Panc1 (cell line): ENCODE measurements around the gene FXYD3. TPM values are rescaled to one million over a fixed set of nuclear protein-coding genes. Genes with fewer than 3 reads are reported as not detected.

Experiments used
- ATAC-seq: fragments of 200-7000 bp; cut with Tn5 transposase; 2 replicates; pipeline ENCODE4 v1.9.1; 2020; ENCODE audit warnings: mild to moderate bottlenecking, moderate library complexity
- Bru-seq: library from RNA; stranded (reverse); fragments of 400-500 nt; gene quantifications from one replicate; lab custom pipeline; 2021; lab: Mats Ljungman, UMichigan
- BruChase-seq, 2 experiments: library from RNA; stranded (reverse); fragments of 400-500 nt; gene quantifications; one replicate each; lab custom pipeline; 2021; lab: Mats Ljungman, UMichigan
- BruUV-seq: library from RNA; stranded (reverse); fragments of 400-500 nt; replicated peaks from 2 replicates; lab custom pipeline; 2021; lab: Mats Ljungman, UMichigan
- CTCF ChIA-PET: fragments of 300-600 bp; sonication (Branson Sonifier 250); formaldehyde crosslinking; loops from one replicate; lab custom pipeline; 2022; ENCODE audit warnings: antibody characterized with exemption; lab: Charles Lee
- POLR2A ChIA-PET: fragments of 300-600 bp; sonication (Branson Sonifier 250); formaldehyde crosslinking; loops from one replicate; lab custom pipeline; 2022; ENCODE audit warnings: antibody characterized with exemption; lab: Charles Lee
- DNase-seq: peaks from one replicate; pipeline ENCODE4 v3.0.0-alpha.2; 2010; ENCODE audit warnings: low read depth, low spot score
- H3K27ac ChIP-seq: 2 replicates; pipeline ENCODE4 v1.5.1; 2011; ENCODE audit warnings: mild to moderate bottlenecking, low read length, inconsistent platforms
- H3K27me3 ChIP-seq: fragments of 200-500 bp; sonication (Bioruptor generic); 2 replicates; pipeline ENCODE4 v1.6.0; 2014; ENCODE audit warnings: low read length, inconsistent platforms; ENCODE audit not compliant: control insufficient read depth, insufficient read depth
- H3K36me3 ChIP-seq: fragments of 200-500 bp; sonication (Bioruptor generic); 2 replicates; pipeline ENCODE4 v1.5.1; 2014; ENCODE audit warnings: inconsistent platforms, mild to moderate bottlenecking, low read length, moderate library complexity; ENCODE audit not compliant: control insufficient read depth, insufficient read depth
- H3K4me1 ChIP-seq: 2 replicates; pipeline ENCODE4 v1.5.1; 2011; ENCODE audit warnings: inconsistent platforms, mild to moderate bottlenecking, low read length, moderate library complexity; ENCODE audit not compliant: control insufficient read depth, insufficient read depth
- H3K4me3 ChIP-seq, 2 experiments: 2 replicates each; pipeline ENCODE4 v1.5.1; 2011 to 2012; ENCODE audit warnings: low read depth in 2 of 2, low read length in 2 of 2, mild to moderate bottlenecking in 2 of 2, inconsistent platforms in 1 of 2, moderate library complexity in 1 of 2
- H3K9me3 ChIP-seq: fragments of 200-500 bp; sonication (Bioruptor generic); 2 replicates; pipeline ENCODE4 v1.5.1; 2014; ENCODE audit warnings: low read depth, mild to moderate bottlenecking, inconsistent platforms, low read length, moderate library complexity; ENCODE audit not compliant: control insufficient read depth, insufficient read depth
- CTCF ChIP-seq: fragments of 450-650 bp; IDR thresholded peaks from 2 replicates; pipeline ENCODE4 v1.5.1; 2017; ENCODE audit warnings: mild to moderate bottlenecking
- POLR2AphosphoS5 ChIP-seq: IDR thresholded peaks from 2 replicates; pipeline ENCODE4 v1.6.1; 2012; ENCODE audit warnings: mild to moderate bottlenecking, low read depth, low read length, moderate library complexity
- SIN3A ChIP-seq: IDR thresholded peaks from 2 replicates; pipeline ENCODE4 v1.6.1; 2012; ENCODE audit warnings: low read depth, mild to moderate bottlenecking, low read length, moderate library complexity, borderline replicate concordance; ENCODE audit not compliant: insufficient read depth
- TCF7L2 ChIP-seq: IDR thresholded peaks from 2 replicates; pipeline ENCODE4 v1.6.1; 2011; ENCODE audit warnings: mild to moderate bottlenecking, low read depth, low read length, inconsistent platforms
- in situ Hi-C: cut with HindIII; loops from 2 replicates; pipeline ENCODE4 v1.10.0; 2016; ENCODE audit warnings: low sequenced_read_pairs, low pct_unique_long_range_greater_than_20kb
- intact Hi-C: fragments of 100-400 bp; cut with micrococcal nuclease; formaldehyde crosslinking; loops from one replicate; pipeline ENCODE4 v1.10.0; 2022; ENCODE audit not compliant: unreplicated experiment
- long read RNA-seq: library from polyadenylated mRNA; unstranded; transcript quantifications from one replicate; pipeline ENCODE4 v2.0.0, GENCODE V29; 2021; ENCODE audit not compliant: unreplicated experiment
- polyA plus RNA-seq: library from polyadenylated mRNA; unstranded; fragments of >200 nt; gene quantifications from one replicate; pipeline ENCODE4 v1.2.1, GENCODE V29; 2012; ENCODE audit warnings: missing spikeins; ENCODE audit not compliant: insufficient read length
- total RNA-seq: library from RNA; stranded (reverse); gene quantifications from one replicate; pipeline ENCODE4 v1.2.1, GENCODE V29; 2021; ENCODE audit not compliant: unreplicated experiment
- TF ChIP-seq, protein P1 (sequence below), 2 experiments: IDR thresholded peaks; 2 replicates each; pipeline ENCODE4 v1.6.1; 2011 to 2012; ENCODE audit warnings: low read depth in 2 of 2, control low read depth in 1 of 2, low read length in 1 of 2, mild to moderate bottlenecking in 1 of 2, moderate library complexity in 1 of 2; ENCODE audit not compliant: insufficient read depth in 1 of 2

The FXYD3 gene, protein sequence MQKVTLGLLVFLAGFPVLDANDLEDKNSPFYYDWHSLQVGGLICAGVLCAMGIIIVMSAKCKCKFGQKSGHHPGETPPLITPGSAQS
- total RNA-seq (not detected), Bru-seq, nascent RNA (percentile 6 among the genes with signal in this experiment), BruChase-seq, experiment 1, labeled RNA remaining after a 2-hour chase (percentile 10 among the genes with signal in this experiment), BruChase-seq, experiment 2, labeled RNA remaining after a 6-hour chase (not detected)
- polyA plus RNA-seq: not detected
- long read RNA-seq: 0 reads

DNA sequence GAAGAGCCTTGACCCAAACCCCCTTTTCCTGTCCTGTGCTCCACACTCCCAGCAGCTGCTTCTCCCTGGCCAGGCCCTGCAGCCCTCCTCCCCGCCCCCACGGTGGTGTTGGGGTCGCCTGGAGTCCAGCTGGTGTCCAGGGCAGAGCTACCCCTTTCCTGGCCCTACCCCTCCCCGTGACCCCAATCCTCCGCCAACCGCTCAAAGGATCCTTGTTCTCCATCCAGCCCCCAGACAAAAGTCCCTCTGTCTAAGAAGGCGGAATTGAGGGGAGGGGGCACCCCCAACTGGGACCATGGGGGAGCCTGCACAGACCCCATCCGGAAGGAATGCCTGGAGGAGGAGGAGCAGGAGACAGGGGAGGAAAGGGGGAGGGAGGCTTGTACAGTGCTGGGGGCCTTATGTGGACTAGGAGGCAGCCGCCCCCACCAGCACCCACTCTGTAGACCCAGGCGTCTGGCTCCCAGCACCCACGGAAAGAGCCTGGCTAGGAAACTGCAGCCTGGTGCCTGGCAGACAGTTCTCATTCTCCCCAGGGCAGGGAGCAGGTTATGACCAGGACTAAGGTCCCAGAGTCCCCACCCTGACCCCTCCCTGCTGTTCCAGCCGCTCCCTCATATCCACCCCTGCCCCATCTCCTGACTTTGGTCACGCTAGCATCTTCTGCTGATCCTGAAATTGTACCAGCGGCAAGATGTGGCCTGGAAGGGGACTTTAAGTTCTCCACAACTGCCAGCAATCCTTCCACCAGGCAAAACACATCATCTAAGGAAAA lies at the start of gene FXYD3:
TSS of gene FXYD3 (plus strand) at position 647 of the 775 bp plus-strand sequence. CDS start 3,554 bp downstream, outside the sequence.
- ChIA-PET CTCF (interaction anchor here (0.6 to 1.3 kb wide), 4 partner anchors 20 to 326 kb away, joined by 3 to 6 read pairs (median 4); partner anchors contain the start of gene LGI4), POLR2A (no interaction called here)
- H3K4me1 ChIP-seq: no peaks in the 10 kb centered on the region

GRCh38 chr19:35066121-35066520 lies 49.5 kb upstream of the FXYD3 start:
- in situ Hi-C loops: no loop called here
- H3K9me3 ChIP-seq: peaks cover 4% of the 10 kb centered on the region; the same call in 1 of the 2 replicates
- no peaks in the 10 kb centered on the region for H3K4me1 ChIP-seq
- no TSS peak for BruUV-seq
- intact Hi-C loops: loop anchor here (5.0 kb wide), 1 partner anchor 71 kb away; the partner anchor contains the start of genes FXYD1 and LGI4
- ATAC-seq (no peak), DNase-seq (no peak)
- no peak overlapping the region for H3K27ac ChIP-seq
- ChIA-PET POLR2A (no interaction called here), CTCF (interaction anchor here (0.5 to 1.6 kb wide), 3 partner anchors 7 to 388 kb away, joined by 5 to 6 read pairs (median 5); no protein-coding TSS in a partner anchor)
- H3K27me3 ChIP-seq: no peaks in the 10 kb centered on the region
- TF ChIP-seq TCF7L2 (no peak), SIN3A (no peak), CTCF (no peak), POLR2AphosphoS5 (no peak)
- TF ChIP-seq, protein P1, sequence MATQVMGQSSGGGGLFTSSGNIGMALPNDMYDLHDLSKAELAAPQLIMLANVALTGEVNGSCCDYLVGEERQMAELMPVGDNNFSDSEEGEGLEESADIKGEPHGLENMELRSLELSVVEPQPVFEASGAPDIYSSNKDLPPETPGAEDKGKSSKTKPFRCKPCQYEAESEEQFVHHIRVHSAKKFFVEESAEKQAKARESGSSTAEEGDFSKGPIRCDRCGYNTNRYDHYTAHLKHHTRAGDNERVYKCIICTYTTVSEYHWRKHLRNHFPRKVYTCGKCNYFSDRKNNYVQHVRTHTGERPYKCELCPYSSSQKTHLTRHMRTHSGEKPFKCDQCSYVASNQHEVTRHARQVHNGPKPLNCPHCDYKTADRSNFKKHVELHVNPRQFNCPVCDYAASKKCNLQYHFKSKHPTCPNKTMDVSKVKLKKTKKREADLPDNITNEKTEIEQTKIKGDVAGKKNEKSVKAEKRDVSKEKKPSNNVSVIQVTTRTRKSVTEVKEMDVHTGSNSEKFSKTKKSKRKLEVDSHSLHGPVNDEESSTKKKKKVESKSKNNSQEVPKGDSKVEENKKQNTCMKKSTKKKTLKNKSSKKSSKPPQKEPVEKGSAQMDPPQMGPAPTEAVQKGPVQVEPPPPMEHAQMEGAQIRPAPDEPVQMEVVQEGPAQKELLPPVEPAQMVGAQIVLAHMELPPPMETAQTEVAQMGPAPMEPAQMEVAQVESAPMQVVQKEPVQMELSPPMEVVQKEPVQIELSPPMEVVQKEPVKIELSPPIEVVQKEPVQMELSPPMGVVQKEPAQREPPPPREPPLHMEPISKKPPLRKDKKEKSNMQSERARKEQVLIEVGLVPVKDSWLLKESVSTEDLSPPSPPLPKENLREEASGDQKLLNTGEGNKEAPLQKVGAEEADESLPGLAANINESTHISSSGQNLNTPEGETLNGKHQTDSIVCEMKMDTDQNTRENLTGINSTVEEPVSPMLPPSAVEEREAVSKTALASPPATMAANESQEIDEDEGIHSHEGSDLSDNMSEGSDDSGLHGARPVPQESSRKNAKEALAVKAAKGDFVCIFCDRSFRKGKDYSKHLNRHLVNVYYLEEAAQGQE (IDR thresholded peaks at IDR 0.05; ENCODE audit: insufficient read depth in 1 of 2, low read depth in 2 of 2, low read length in 1 of 2): no peak
- H3K36me3 ChIP-seq: no peaks in the 10 kb centered on the region
- no peak overlapping the region for H3K4me3 ChIP-seq

More for the DNA sequence above, at the start of gene FXYD3:
- Histone ChIP-seq H3K36me3 (no peaks in the 10 kb centered on the region), H3K27ac (no peak within 1 kb of the TSS), H3K4me3 (peak within 1 kb of the TSS in 1 of 2 experiments; percentile 33; a peak in 2 of 4 replicates), H3K9me3 (no peaks in the 10 kb centered on the region), H3K27me3 (0 out of 2 replicates have a peak, but pooled peaks cover 2% of the 10 kb centered on the region)
- ATAC-seq (no peak), DNase-seq (no peak)
- intact Hi-C loops (no loop called here), in situ Hi-C loops (no loop called here)
- no TSS peak for BruUV-seq
- TF ChIP-seq CTCF: no peak
- no peak for TF ChIP-seq TCF7L2
- TF ChIP-seq, protein P1 (IDR thresholded peaks at IDR 0.05; ENCODE audit: insufficient read depth in 1 of 2, low read depth in 2 of 2, low read length in 1 of 2): no peak
- TF ChIP-seq SIN3A: no peak
- no peak for TF ChIP-seq POLR2AphosphoS5
